H1 (cell line): ENCODE data around the gene LRFN3. TPM values are rescaled to one million over a fixed set of nuclear protein-coding genes. Genes with fewer than 3 reads are reported as not detected.

Experiments
- CTCF ChIA-PET: fragments of 300-600 bp; sonication (Branson Sonifier 250); formaldehyde crosslinking; loops from one replicate; lab custom pipeline; 2021; ENCODE audit not compliant: partially characterized antibody; lab: Charles Lee
- POLR2A ChIA-PET: fragments of 300-600 bp; sonication (Branson Sonifier 250); formaldehyde crosslinking; loops from one replicate; lab custom pipeline; 2021; ENCODE audit warnings: inconsistent platforms; ENCODE audit not compliant: partially characterized antibody; lab: Charles Lee
- DNase-seq, 2 experiments: peaks; one replicate each; pipeline versions ENCODE4 v3.0.0 to v3.0.0-alpha.2; 2010 to 2022; ENCODE audit warnings: low spot score in 2 of 2, low read depth in 1 of 2, mixed read lengths in 1 of 2
- FAIRE-seq: peaks from 2 replicates; lab custom pipeline; 2011; peaks lifted over from hg19 to GRCh38; lab: Jason Lieb, UNC
- H2AFZ ChIP-seq: 2 replicates; pipeline ENCODE4 v1.8.1; 2012; ENCODE audit warnings: low read length, inconsistent platforms
- H2AK5ac ChIP-seq: 2 replicates; pipeline ENCODE4 v1.6.1; 2013; ENCODE audit warnings: low read depth, low read length
- H2BK120ac ChIP-seq: replicated peaks from 2 replicates; pipeline ENCODE3; 2013; ENCODE audit warnings: low read depth, low read length, inconsistent platforms
- H2BK12ac ChIP-seq: 2 replicates; pipeline ENCODE4 v1.6.1; 2013; ENCODE audit warnings: low read depth, low read length
- H2BK15ac ChIP-seq: 2 replicates; pipeline ENCODE4 v1.6.1; 2013; ENCODE audit warnings: low read length
- H2BK20ac ChIP-seq: 2 replicates; pipeline ENCODE4 v1.6.1; 2013; ENCODE audit warnings: low read length
- H2BK5ac ChIP-seq: 2 replicates; pipeline ENCODE4 v1.6.1; 2013; ENCODE audit warnings: low read depth, low read length
- H3K14ac ChIP-seq: 2 replicates; pipeline ENCODE4 v1.6.1; 2013; ENCODE audit warnings: inconsistent platforms; ENCODE audit not compliant: insufficient read length
- H3K18ac ChIP-seq: 2 replicates; pipeline ENCODE4 v1.6.1; 2013; ENCODE audit warnings: low read length; ENCODE audit errors: extremely low read depth
- H3K23ac ChIP-seq: 2 replicates; pipeline ENCODE4 v1.6.1; 2013; ENCODE audit warnings: inconsistent platforms; ENCODE audit not compliant: insufficient read length
- H3K23me2 ChIP-seq: 2 replicates; pipeline ENCODE4 v1.6.1; 2013; ENCODE audit warnings: low read depth, low read length
- H3K27ac ChIP-seq: 2 replicates; pipeline ENCODE4 v1.6.1; 2011; ENCODE audit warnings: low read depth, low read length, inconsistent platforms
- H3K27me3 ChIP-seq, 4 experiments: replicated peaks in 1 of 4; 1 replicate in 1 of 4; 2 replicates in 3 of 4; pipeline versions ENCODE4 v1.6.1 to v1.8.1; 2011 to 2013; ENCODE audit warnings: low read length in 3 of 4, mild to moderate bottlenecking in 3 of 4, inconsistent platforms in 2 of 4, mixed read lengths in 2 of 4, moderate library complexity in 1 of 4; ENCODE audit not compliant: control insufficient read depth in 3 of 4, insufficient read depth in 3 of 4; ENCODE audit errors: extremely low read depth in 1 of 4
- H3K36me3 ChIP-seq, 4 experiments: 2 replicates each; pipeline versions ENCODE4 v1.6.1 to v1.8.1; 2011 to 2013; ENCODE audit warnings: mild to moderate bottlenecking in 4 of 4, low read length in 3 of 4, moderate library complexity in 2 of 4, control low read depth in 1 of 4, inconsistent platforms in 1 of 4; ENCODE audit not compliant: insufficient read depth in 4 of 4, control insufficient read depth in 2 of 4
- H3K4ac ChIP-seq: replicated peaks from 2 replicates; pipeline ENCODE3; 2013; ENCODE audit warnings: low read length, low read depth, mixed read lengths, inconsistent platforms; ENCODE audit not compliant: insufficient read length
- H3K4me1 ChIP-seq, 4 experiments: replicated peaks in 1 of 4; 1 replicate in 1 of 4; 2 replicates in 3 of 4; pipeline versions ENCODE4 v1.6.1 to v1.8.1; 2011 to 2013; ENCODE audit warnings: low read length in 3 of 4, inconsistent platforms in 2 of 4, mixed read lengths in 1 of 4; ENCODE audit not compliant: insufficient read depth in 4 of 4, control insufficient read depth in 3 of 4
- H3K4me2 ChIP-seq, 2 experiments: 2 replicates each; pipeline versions ENCODE4 v1.6.1 to v1.8.1; 2011 to 2013; ENCODE audit warnings: low read depth in 2 of 2, low read length in 2 of 2, control low read depth in 1 of 2, inconsistent platforms in 1 of 2, mild to moderate bottlenecking in 1 of 2; ENCODE audit not compliant: insufficient read depth in 1 of 2
- H3K4me3 ChIP-seq, 4 experiments: fragments of 200-600, 300-600 bp in 1 of 4; sonication (generic), shearing (Covaris generic), sonication (Bioruptor Twin) in 1 of 4; 2 replicates each; pipeline versions ENCODE4 v1.5.1 to v1.8.1; 2011 to 2016; ENCODE audit warnings: low read length in 4 of 4, low read depth in 3 of 4, control low read depth in 2 of 4, inconsistent platforms in 2 of 4, mild to moderate bottlenecking in 2 of 4, mixed read lengths in 1 of 4, moderate library complexity in 1 of 4; ENCODE audit not compliant: insufficient read depth in 2 of 4; ENCODE audit errors: extremely low read depth in 1 of 4
- H3K56ac ChIP-seq: replicated peaks from 2 replicates; pipeline ENCODE3; 2013; ENCODE audit warnings: low read depth, mild to moderate bottlenecking, mixed read lengths, low read length, inconsistent platforms; ENCODE audit not compliant: insufficient read length
- H3K79me1 ChIP-seq: 2 replicates; pipeline ENCODE4 v1.6.1; 2013; ENCODE audit warnings: low read depth, low read length, control low read depth
- H3K79me2 ChIP-seq, 2 experiments: 2 replicates each; pipeline versions ENCODE4 v1.6.1 to v1.8.1; 2012 to 2013; ENCODE audit warnings: low read length in 2 of 2, mild to moderate bottlenecking in 2 of 2, inconsistent platforms in 1 of 2; ENCODE audit not compliant: insufficient read depth in 2 of 2, control insufficient read depth in 1 of 2
- H3K9ac ChIP-seq, 4 experiments: replicated peaks in 1 of 4; 1 replicate in 1 of 4; 2 replicates in 3 of 4; pipeline versions ENCODE4 v1.6.1 to v1.8.1; 2011 to 2013; ENCODE audit warnings: low read depth in 3 of 4, low read length in 3 of 4, control low read depth in 2 of 4, mild to moderate bottlenecking in 2 of 4, moderate library complexity in 2 of 4, inconsistent platforms in 1 of 4; ENCODE audit errors: extremely low read depth in 1 of 4
- H3K9me3 ChIP-seq, 2 experiments: 2 replicates each; pipeline versions ENCODE4 v1.6.1 to v1.8.1; 2012 to 2013; ENCODE audit warnings: mild to moderate bottlenecking in 2 of 2, moderate library complexity in 2 of 2, control low read depth in 1 of 2, inconsistent platforms in 1 of 2, low read depth in 1 of 2, low read length in 1 of 2, mixed read lengths in 1 of 2; ENCODE audit not compliant: insufficient read depth in 2 of 2
- H4K20me1 ChIP-seq, 2 experiments: replicated peaks in 1 of 2; 2 replicates each; pipeline versions ENCODE3 to v1.8.1; 2011 to 2013; ENCODE audit warnings: inconsistent platforms in 2 of 2, low read length in 2 of 2, mild to moderate bottlenecking in 1 of 2; ENCODE audit not compliant: insufficient read depth in 2 of 2, control insufficient read depth in 1 of 2
- H4K5ac ChIP-seq: 2 replicates; pipeline ENCODE4 v1.6.1; 2013; ENCODE audit warnings: low read length, low read depth, mixed read lengths, inconsistent platforms; ENCODE audit not compliant: insufficient read length
- H4K8ac ChIP-seq: 2 replicates; pipeline ENCODE4 v1.8.0; 2013; ENCODE audit warnings: mild to moderate bottlenecking, moderate library complexity, low read length, inconsistent platforms; ENCODE audit not compliant: insufficient read depth; ENCODE audit errors: extremely low read depth
- H4K91ac ChIP-seq: replicated peaks from 2 replicates; pipeline ENCODE3; 2013; ENCODE audit warnings: low read length, mixed read lengths, inconsistent platforms; ENCODE audit not compliant: insufficient read length
- ASH2L ChIP-seq: fragments of 200-600, 300-600 bp; sonication (generic); IDR thresholded peaks from one replicate; pipeline ENCODE4 v1.7.1; 2017; ENCODE audit warnings: low read length
- CEBPB ChIP-seq: IDR thresholded peaks from 2 replicates; pipeline ENCODE4 v1.6.1; 2012; ENCODE audit warnings: low read depth, low read length
- CREB1 ChIP-seq: IDR thresholded peaks from 2 replicates; pipeline ENCODE4 v1.6.1; 2012; ENCODE audit warnings: inconsistent platforms
- E2F6 ChIP-seq: IDR thresholded peaks from 2 replicates; pipeline ENCODE4 v1.6.1; 2012; ENCODE audit warnings: inconsistent platforms
- EZH2 ChIP-seq: fragments of 200-600 bp; sonication (generic); IDR thresholded peaks from 2 replicates; pipeline ENCODE4 v1.7.1; 2012; ENCODE audit warnings: low read depth, mild to moderate bottlenecking, moderate library complexity, low read length, inconsistent platforms; ENCODE audit not compliant: severe bottlenecking
- KDM4A ChIP-seq: IDR thresholded peaks from one replicate; pipeline ENCODE4 v1.7.1; 2012; ENCODE audit warnings: low read depth, mild to moderate bottlenecking, moderate library complexity, low read length, inconsistent platforms; ENCODE audit not compliant: severe bottlenecking
- MAX ChIP-seq: IDR thresholded peaks from 2 replicates; pipeline ENCODE4 v1.6.1; 2012; ENCODE audit warnings: inconsistent platforms
- SP2 ChIP-seq: IDR thresholded peaks from 2 replicates; pipeline ENCODE4 v1.6.1; 2012; ENCODE audit warnings: mild to moderate bottlenecking, low read length, inconsistent platforms
- TAF7 ChIP-seq: optimal IDR thresholded peaks from 2 replicates; pipeline ENCODE3; 2011; ENCODE audit warnings: low read depth, mild to moderate bottlenecking, inconsistent platforms, low read length, moderate library complexity, borderline replicate concordance
- TBP ChIP-seq: IDR thresholded peaks from 2 replicates; pipeline ENCODE4 v1.6.1; 2011; ENCODE audit warnings: low read depth, low read length, improper control_type of control experiment
- WGBS, 2 experiments: shearing (Covaris generic) in 1 of 2; methylation state at CpG; one replicate each; pipeline versions ENCODE4 v1.1.6 to v1.1.7; 2013 to 2015; ENCODE audit warnings: low lambda C conversion rate in 2 of 2, mixed read lengths in 2 of 2, inconsistent platforms in 1 of 2, low coverage in 1 of 2, missing lambda C conversion rate in 1 of 2; ENCODE audit not compliant: insufficient replicate concordance in 2 of 2, insufficient coverage in 1 of 2, insufficient read length in 1 of 2; ENCODE audit errors: extremely low coverage in 1 of 2, missing lambda C conversion rate in 1 of 2; 5-methylcytosine and 5-hydroxymethylcytosine counted together
- polyA plus RNA-seq, 7 experiments: library from polyadenylated mRNA; depleted of rRNA in 3 of 7; stranded (reverse) in 5 of 7; unstranded in 2 of 7; fragments of >200 nt in 5 of 7; fragments of 200-250 nt in 2 of 7; gene quantifications; 1 replicate in 5 of 7; 2 replicates in 1 of 7; 4 replicates in 1 of 7; pipeline versions ENCODE4 v1.2.1 to v1.2.3, GENCODE V29; 2011 to 2013; ENCODE audit warnings: missing spikeins in 2 of 7, mixed read lengths in 2 of 7
- total RNA-seq: library from RNA; stranded (reverse); fragmentation: NEBNext Ultra II Directional; extraction: Animal tissue kit (Norgen Biotek cat#: 25700); gene quantifications from 2 replicates; pipeline ENCODE4 v1.2.1, GENCODE V29; 2021

Gene LRFN3
- total and polyA plus RNA-seq, 2 of the 8 experiments (the other 6 are each of a cell fraction or from before 2014, with no cell fraction given): 4.6 to 16.8 TPM

GRCh38 chr19:35959040-35959967 lies 23.1 kb downstream of the LRFN3 start:
- Histone ChIP-seq H3K14ac (no peak overlapping the region), H3K79me2 (no peaks in the 10 kb centered on the region), H3K18ac (no peak overlapping the region; the same call in 1 of the 2 replicates), H2AFZ (peak overlapping the region; percentile 45; the same call in 1 of the 2 replicates), H3K56ac (no peak overlapping the region), H3K27ac (no peak overlapping the region), H3K4me2 (peak overlapping the region; percentile 55 to 75), H4K8ac (no peak overlapping the region), H3K9me3 (no peaks in the 10 kb centered on the region), H4K5ac (no peak overlapping the region), H4K91ac (no peak overlapping the region), H3K4ac (no peak overlapping the region), H3K27me3 (peaks cover 13 to 31% (median 29%) of the 10 kb centered on the region in 4 experiments), H3K4me3 (peak overlapping the region; percentile 6 to 51 (median 38)), H3K4me1 (peaks cover 0 to 7% (median 3%) of the 10 kb centered on the region in 4 experiments; a peak in 4 of 7 replicates), H3K9ac (no peak overlapping the region), H3K23me2 (peaks cover 3% of the 10 kb centered on the region; the same call in 1 of the 2 replicates), H2BK5ac (no peak overlapping the region), H2BK20ac (no peak overlapping the region), H2BK12ac (no peak overlapping the region), H2BK120ac (no peak overlapping the region), H3K79me1 (no peaks in the 10 kb centered on the region), H2BK15ac (no peak overlapping the region), H2AK5ac (no peak overlapping the region), H4K20me1 (peaks cover 0 to 9% of the 10 kb centered on the region in 2 experiments), H3K23ac (no peak overlapping the region), H3K36me3 (no peaks in the 10 kb centered on the region)
- FAIRE-seq (no peak), DNase-seq (peak in 1 of 2 experiments; percentile 58)
- CTCF ChIA-PET: interaction anchor here (0.6 to 6.6 kb wide), 13 partner anchors 10 to 102 kb away, joined by 3 to 47 read pairs (median 3); no protein-coding TSS in a partner anchor
- WGBS, 2 experiments: 22% methylated on average over 91 of the region's 97 CpGs; no CpG with 5 or more reads in 1 of the 2 experiments
- POLR2A ChIA-PET: interaction anchor here (0.8 to 1.6 kb wide), 2 partner anchors 35 to 90 kb away, joined by 3 to 4 read pairs; no protein-coding TSS in a partner anchor
- TF ChIP-seq ASH2L: peak; percentile 30
- no peak for TF ChIP-seq SP2
- TF ChIP-seq CEBPB: no peak
- 0 out of 2 replicates have a peak, but pooled peaks have one; percentile 14 for TF ChIP-seq E2F6
- 0 out of 2 replicates have a peak, but pooled peaks have one; percentile 18 for TF ChIP-seq CREB1
- TF ChIP-seq MAX: peak; percentile 30
- no peak for TF ChIP-seq TAF7
- TF ChIP-seq KDM4A: peak; percentile 70
- TF ChIP-seq TBP: no peak
- TF ChIP-seq EZH2: peak; percentile 72
